Duodenal mucosa (tissue), 2 donors: ENCODE measurements around the gene HIF1AN.
"Not testable (repeated sequence)": the region's sequence is repeated elsewhere in the genome, so short reads cannot be mapped to it uniquely, and the experiment has no call there.

ENCODE experiments used
- H3K27ac ChIP-seq: one replicate; pipeline ENCODE4 v1.7.0; 2013; ENCODE audit warnings: low read depth, low read length
- H3K27me3 ChIP-seq, 2 donors: one replicate each; pipeline ENCODE4 v1.7.0; 2013; ENCODE audit warnings: low read length in 2 of 2, control low read depth in 1 of 2; ENCODE audit not compliant: insufficient read depth in 2 of 2, control insufficient read depth in 1 of 2
- H3K36me3 ChIP-seq, 2 donors: one replicate each; pipeline ENCODE4 v1.7.0; 2013; ENCODE audit warnings: low read length in 2 of 2, control low read depth in 1 of 2; ENCODE audit not compliant: insufficient read depth in 2 of 2, control insufficient read depth in 1 of 2
- H3K4me1 ChIP-seq, 2 donors: one replicate each; pipeline ENCODE4 v1.7.0; 2013; ENCODE audit warnings: low read length in 2 of 2, control low read depth in 1 of 2; ENCODE audit not compliant: insufficient read depth in 2 of 2, control insufficient read depth in 1 of 2
- H3K4me3 ChIP-seq, 2 donors: one replicate each; pipeline ENCODE4 v1.7.0; 2013; ENCODE audit warnings: low read length in 2 of 2, low read depth in 1 of 2
- H3K9ac ChIP-seq, 2 donors: one replicate each; pipeline ENCODE4 v1.7.0; 2013; ENCODE audit warnings: low read length in 2 of 2, low read depth in 1 of 2
- H3K9me3 ChIP-seq, 2 donors: one replicate each; pipeline ENCODE4 v1.7.0; 2013; ENCODE audit warnings: low read length in 2 of 2, control low read depth in 1 of 2; ENCODE audit not compliant: control insufficient read depth in 1 of 2

HIF1AN gene

GRCh38 chr10:100575146-100575545, 39.4 kb downstream of the HIF1AN start:
- H3K4me3 ChIP-seq, H3K9me3 ChIP-seq: not testable (repeated sequence)
- peaks cover 22 to 24% of the 10 kb centered on the region in 2 donors for H3K27me3 ChIP-seq

DNA sequence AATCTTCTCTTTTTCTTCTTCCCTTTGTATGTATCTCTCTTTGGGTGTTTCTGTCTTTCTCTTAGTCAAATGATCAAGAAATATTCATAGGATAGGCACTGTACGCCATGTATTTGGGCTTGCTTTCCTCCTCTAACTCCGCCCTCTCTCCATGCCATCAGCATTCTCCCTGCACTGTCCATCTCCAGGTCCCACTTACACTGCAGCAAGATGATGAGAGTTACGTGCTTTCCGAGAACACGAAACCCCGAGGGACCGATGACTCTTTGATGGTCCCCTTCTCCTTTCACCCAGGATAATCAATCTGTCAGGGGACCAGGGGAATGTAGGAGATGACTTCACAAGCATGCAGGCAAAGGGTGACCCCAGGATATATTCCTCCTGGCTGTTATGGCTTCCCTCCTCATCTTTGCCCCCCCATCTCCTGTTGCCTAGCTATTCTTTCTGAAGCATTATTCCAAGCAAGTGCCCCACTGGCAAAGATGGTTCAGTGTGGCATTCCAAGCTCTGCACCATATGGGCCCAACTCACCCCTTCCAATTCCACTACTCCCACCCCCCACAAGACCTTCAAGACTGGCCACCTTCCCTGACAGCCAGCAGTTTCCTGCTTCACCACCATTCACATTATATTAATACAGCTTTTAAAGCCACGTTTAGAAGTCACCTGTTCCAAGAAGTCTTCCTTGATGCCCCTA, 40.0 kb downstream of the HIF1AN start:
- Histone ChIP-seq H3K27me3 (peaks cover 17 to 18% of the 10 kb centered on the region in 2 donors), H3K4me1 (no peaks in the 10 kb centered on the region), H3K9ac (no peak overlapping the region)

More at GRCh38 chr10:100575146-100575545, 39.4 kb downstream of the HIF1AN start:
- not testable (repeated sequence) for H3K36me3 ChIP-seq, H3K4me1 ChIP-seq, H3K9ac ChIP-seq, H3K27ac ChIP-seq

GRCh38 chr10:100576282-100576635, 40.5 kb downstream of the HIF1AN start:
- H3K27me3 ChIP-seq: peaks cover 11 to 13% of the 10 kb centered on the region in 2 donors
- no peak overlapping the region for H3K4me3 ChIP-seq
- H3K36me3 ChIP-seq: no peaks in the 10 kb centered on the region
- no peak overlapping the region for H3K27ac ChIP-seq
- no peaks in the 10 kb centered on the region for H3K9me3 ChIP-seq
- H3K4me1 ChIP-seq: no peaks in the 10 kb centered on the region
- H3K9ac ChIP-seq: no peak overlapping the region

More for the DNA sequence above, 40.0 kb downstream of the HIF1AN start:
- H3K27ac ChIP-seq: no peak overlapping the region
- H3K4me3 ChIP-seq: no peak overlapping the region
- no peaks in the 10 kb centered on the region for H3K9me3 ChIP-seq
- no peaks in the 10 kb centered on the region for H3K36me3 ChIP-seq

DNA sequence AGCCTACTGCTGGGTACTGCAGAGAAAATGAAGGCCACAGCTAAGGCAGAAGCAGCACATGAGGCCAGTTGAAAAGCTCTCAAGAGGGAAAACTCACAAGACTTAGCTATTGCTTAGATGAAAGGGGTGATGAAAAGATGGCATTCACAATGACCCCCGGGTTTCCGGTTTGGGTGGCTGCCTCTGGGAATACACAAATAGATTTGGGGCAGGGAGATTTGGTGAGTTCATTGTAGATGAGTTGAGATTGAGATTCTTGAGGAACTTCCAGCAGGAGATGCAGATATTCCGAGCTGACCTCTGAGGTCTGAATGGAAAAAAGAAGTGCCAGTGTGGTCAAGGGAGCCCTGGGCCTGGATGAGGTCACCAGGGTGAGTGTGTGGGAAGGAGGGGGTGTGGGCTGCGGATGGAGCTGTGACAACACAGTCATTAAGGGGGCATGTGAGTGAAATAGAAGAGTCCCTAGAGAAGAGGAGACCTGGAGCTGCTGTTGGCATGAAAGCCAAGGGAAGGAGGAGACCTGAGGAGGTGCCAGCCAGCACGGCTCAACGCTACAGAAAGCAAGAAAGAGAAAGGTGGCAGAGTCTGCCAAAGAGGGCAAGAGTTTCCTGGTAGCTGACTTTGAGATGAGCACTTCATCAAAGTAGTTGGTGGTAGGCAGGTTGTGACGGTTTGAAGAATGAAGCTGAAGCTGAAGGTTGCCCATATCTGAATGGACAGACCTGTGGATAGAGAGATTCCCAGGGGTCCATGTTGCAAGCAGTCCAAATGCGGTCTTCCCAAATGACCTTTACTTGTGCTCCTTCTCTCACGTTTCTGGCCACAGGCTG, 43.7 kb downstream of the HIF1AN start:
- Histone ChIP-seq H3K27ac (no peak overlapping the region), H3K4me3 (no peak overlapping the region), H3K27me3 (peaks cover 6 to 13% of the 10 kb centered on the region in 2 donors), H3K9ac (no peak overlapping the region), H3K4me1 (no peaks in the 10 kb centered on the region), H3K36me3 (no peaks in the 10 kb centered on the region), H3K9me3 (no peaks in the 10 kb centered on the region)

GRCh38 chr10:100586959-100587358, 51.2 kb downstream of the HIF1AN start:
- peaks cover 14 to 18% of the 10 kb centered on the region in 2 donors for H3K27me3 ChIP-seq
- no peak overlapping the region for H3K9ac ChIP-seq
- H3K36me3 ChIP-seq: no peaks in the 10 kb centered on the region
- H3K4me3 ChIP-seq: no peak overlapping the region
- H3K9me3 ChIP-seq: no peaks in the 10 kb centered on the region
- H3K4me1 ChIP-seq: no peaks in the 10 kb centered on the region
- H3K27ac ChIP-seq: no peak overlapping the region

DNA sequence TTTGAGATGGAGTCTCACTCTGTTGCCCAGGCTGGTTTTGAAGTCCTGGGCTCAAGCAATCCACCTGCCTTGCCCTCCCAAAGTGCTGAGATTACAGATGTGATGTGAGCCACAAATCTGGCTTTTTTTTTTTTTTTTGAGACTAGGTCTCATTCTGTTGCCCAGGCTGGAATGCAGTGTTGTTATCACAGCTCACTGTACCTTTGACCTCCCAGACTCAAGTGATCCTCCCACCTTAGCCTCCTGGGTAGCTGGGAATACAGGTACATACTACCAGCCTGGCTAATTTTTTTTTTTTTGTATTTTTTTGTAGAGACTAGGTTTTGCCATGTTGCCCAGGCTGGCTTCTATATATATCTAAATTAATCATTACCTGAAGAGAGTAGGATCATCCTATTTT, 62.4 kb downstream of the HIF1AN start:
- no peaks in the 10 kb centered on the region for H3K4me1 ChIP-seq
- H3K4me3 ChIP-seq: no peak overlapping the region
- H3K27ac ChIP-seq: no peak overlapping the region
- H3K9me3 ChIP-seq: no peaks in the 10 kb centered on the region
- H3K36me3 ChIP-seq: no peaks in the 10 kb centered on the region
- no peak overlapping the region for H3K9ac ChIP-seq
- H3K27me3 ChIP-seq: peaks cover 0 to 4% of the 10 kb centered on the region in 2 donors

- H3K27me3 ChIP-seq: peaks cover 0 to 4% of the 10 kb centered on the region in 2 donors
- no peaks in the 10 kb centered on the region for H3K4me1 ChIP-seq
- no peaks in the 10 kb centered on the region for H3K9me3 ChIP-seq
- no peak overlapping the region for H3K4me3 ChIP-seq
- H3K27ac ChIP-seq: no peak overlapping the region
- no peaks in the 10 kb centered on the region for H3K36me3 ChIP-seq
- H3K9ac ChIP-seq: no peak overlapping the region
Observed at GRCh38 chr10:100600218-100600617, 64.5 kb downstream of the HIF1AN start.

GRCh38 chr10:100607439-100607838, 71.7 kb downstream of the HIF1AN start:
- no peaks in the 10 kb centered on the region for H3K9me3 ChIP-seq
- H3K4me3 ChIP-seq: no peak overlapping the region
- H3K4me1 ChIP-seq: no peaks in the 10 kb centered on the region
- H3K9ac ChIP-seq: no peak overlapping the region
- H3K27me3 ChIP-seq: peaks cover 8 to 11% of the 10 kb centered on the region in 2 donors
- H3K36me3 ChIP-seq: no peaks in the 10 kb centered on the region
- H3K27ac ChIP-seq: no peak overlapping the region
